Neural cell (in vitro differentiated cells): ENCODE data around the gene XRRA1.

ENCODE experiments used
- EP300 ChIP-seq: fragments of 450-650 bp; conservative IDR thresholded peaks from 2 replicates; pipeline ENCODE4 v1.6.1; 2014; ENCODE audit warnings: antibody characterized with exemption, mild to moderate bottlenecking, moderate library complexity; ENCODE audit not compliant: poor library complexity, severe bottlenecking
- EZH2 ChIP-seq: fragments of 200-600, 300-800 bp; shearing (Covaris generic), sonication (generic); IDR thresholded peaks from 2 replicates; pipeline ENCODE4 v1.6.1; 2014; ENCODE audit warnings: antibody characterized with exemption, low read length, borderline replicate concordance, mild to moderate bottlenecking; ENCODE audit not compliant: insufficient read depth, poor library complexity, severe bottlenecking
- MXI1 ChIP-seq: fragments of 450-650 bp; conservative IDR thresholded peaks from 2 replicates; pipeline ENCODE4 v1.6.1; 2014; ENCODE audit warnings: antibody characterized with exemption, mild to moderate bottlenecking; ENCODE audit not compliant: poor library complexity, severe bottlenecking
- POLR2AphosphoS5 ChIP-seq: IDR thresholded peaks from 2 replicates; pipeline ENCODE4 v1.6.1; 2012
- SMC3 ChIP-seq: fragments of 450-650 bp; conservative IDR thresholded peaks from 2 replicates; pipeline ENCODE4 v1.6.1; 2014; ENCODE audit warnings: antibody characterized with exemption, mild to moderate bottlenecking, moderate library complexity; ENCODE audit not compliant: poor library complexity
- TAF1 ChIP-seq: IDR thresholded peaks from 2 replicates; pipeline ENCODE4 v1.6.1; 2012; ENCODE audit warnings: low read depth
- TF ChIP-seq, protein P1 (sequence below): fragments of 450-650 bp; IDR thresholded peaks from 2 replicates; pipeline ENCODE4 v1.5.1; 2014; ENCODE audit warnings: antibody characterized with exemption, mild to moderate bottlenecking, moderate library complexity; ENCODE audit not compliant: poor library complexity, severe bottlenecking
- TF ChIP-seq, protein P2 (sequence below): IDR thresholded peaks from 2 replicates; pipeline ENCODE4 v1.6.1; 2012; ENCODE audit warnings: borderline replicate concordance

DNA sequence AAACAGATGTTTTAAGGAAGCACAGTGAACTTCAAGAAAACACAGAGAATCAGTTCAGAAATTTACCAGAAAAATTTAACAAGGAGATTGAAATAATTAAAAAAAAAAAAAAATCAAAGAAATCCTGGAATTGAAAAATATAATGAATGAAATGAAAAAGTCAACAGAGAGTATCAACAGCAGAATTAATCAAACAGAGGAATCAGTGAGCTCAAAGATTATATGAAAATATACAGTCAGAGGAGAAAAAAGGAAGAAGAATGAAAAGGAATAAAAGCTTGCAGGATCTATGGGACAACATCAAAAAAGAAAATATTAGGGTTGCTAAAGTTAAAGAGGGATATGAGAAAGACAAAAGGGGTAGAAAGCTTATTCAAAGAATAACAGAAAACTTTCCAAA is 82.3 kb downstream of the XRRA1 start:
- TF ChIP-seq, protein P1, sequence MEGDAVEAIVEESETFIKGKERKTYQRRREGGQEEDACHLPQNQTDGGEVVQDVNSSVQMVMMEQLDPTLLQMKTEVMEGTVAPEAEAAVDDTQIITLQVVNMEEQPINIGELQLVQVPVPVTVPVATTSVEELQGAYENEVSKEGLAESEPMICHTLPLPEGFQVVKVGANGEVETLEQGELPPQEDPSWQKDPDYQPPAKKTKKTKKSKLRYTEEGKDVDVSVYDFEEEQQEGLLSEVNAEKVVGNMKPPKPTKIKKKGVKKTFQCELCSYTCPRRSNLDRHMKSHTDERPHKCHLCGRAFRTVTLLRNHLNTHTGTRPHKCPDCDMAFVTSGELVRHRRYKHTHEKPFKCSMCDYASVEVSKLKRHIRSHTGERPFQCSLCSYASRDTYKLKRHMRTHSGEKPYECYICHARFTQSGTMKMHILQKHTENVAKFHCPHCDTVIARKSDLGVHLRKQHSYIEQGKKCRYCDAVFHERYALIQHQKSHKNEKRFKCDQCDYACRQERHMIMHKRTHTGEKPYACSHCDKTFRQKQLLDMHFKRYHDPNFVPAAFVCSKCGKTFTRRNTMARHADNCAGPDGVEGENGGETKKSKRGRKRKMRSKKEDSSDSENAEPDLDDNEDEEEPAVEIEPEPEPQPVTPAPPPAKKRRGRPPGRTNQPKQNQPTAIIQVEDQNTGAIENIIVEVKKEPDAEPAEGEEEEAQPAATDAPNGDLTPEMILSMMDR = no peak
- TF ChIP-seq MXI1 (no peak), TAF1 (no peak), EZH2 (no peak), POLR2AphosphoS5 (no peak), EP300 (no peak), SMC3 (no peak)
- TF ChIP-seq, protein P2, sequence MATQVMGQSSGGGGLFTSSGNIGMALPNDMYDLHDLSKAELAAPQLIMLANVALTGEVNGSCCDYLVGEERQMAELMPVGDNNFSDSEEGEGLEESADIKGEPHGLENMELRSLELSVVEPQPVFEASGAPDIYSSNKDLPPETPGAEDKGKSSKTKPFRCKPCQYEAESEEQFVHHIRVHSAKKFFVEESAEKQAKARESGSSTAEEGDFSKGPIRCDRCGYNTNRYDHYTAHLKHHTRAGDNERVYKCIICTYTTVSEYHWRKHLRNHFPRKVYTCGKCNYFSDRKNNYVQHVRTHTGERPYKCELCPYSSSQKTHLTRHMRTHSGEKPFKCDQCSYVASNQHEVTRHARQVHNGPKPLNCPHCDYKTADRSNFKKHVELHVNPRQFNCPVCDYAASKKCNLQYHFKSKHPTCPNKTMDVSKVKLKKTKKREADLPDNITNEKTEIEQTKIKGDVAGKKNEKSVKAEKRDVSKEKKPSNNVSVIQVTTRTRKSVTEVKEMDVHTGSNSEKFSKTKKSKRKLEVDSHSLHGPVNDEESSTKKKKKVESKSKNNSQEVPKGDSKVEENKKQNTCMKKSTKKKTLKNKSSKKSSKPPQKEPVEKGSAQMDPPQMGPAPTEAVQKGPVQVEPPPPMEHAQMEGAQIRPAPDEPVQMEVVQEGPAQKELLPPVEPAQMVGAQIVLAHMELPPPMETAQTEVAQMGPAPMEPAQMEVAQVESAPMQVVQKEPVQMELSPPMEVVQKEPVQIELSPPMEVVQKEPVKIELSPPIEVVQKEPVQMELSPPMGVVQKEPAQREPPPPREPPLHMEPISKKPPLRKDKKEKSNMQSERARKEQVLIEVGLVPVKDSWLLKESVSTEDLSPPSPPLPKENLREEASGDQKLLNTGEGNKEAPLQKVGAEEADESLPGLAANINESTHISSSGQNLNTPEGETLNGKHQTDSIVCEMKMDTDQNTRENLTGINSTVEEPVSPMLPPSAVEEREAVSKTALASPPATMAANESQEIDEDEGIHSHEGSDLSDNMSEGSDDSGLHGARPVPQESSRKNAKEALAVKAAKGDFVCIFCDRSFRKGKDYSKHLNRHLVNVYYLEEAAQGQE = no peak
